Activated naive CD4-positive, alpha-beta T cell treated with anti-CD3 and anti-CD28 coated beads for 36 hours (primary cell): Measurements from ENCODE around the gene SMURF2. TPM values are rescaled to one million over a fixed set of nuclear protein-coding genes. Genes with fewer than 3 reads are reported as not detected.
"Not testable (repeated sequence)": the region's sequence is repeated elsewhere in the genome, so short reads cannot be mapped to it uniquely, and the experiment has no call there.

Source experiments
- CTCF ChIA-PET: fragments of 350-600 bp; sonication (Branson Sonifier 250); formaldehyde crosslinking; loops from one replicate; lab custom pipeline; 2021; ENCODE audit warnings: antibody characterized with exemption; lab: Charles Lee
- DNase-seq: peaks from one replicate; pipeline ENCODE4 v3.0.0-alpha.2; 2020
- H3K27ac Mint-ChIP-seq: one replicate; pipeline ENCODE4 v1.8.0; 2021; ENCODE audit warnings: mild to moderate bottlenecking, mixed read lengths
- H3K27me3 Mint-ChIP-seq: one replicate; pipeline ENCODE4 v1.8.0; 2021; ENCODE audit warnings: low read depth, mixed read lengths
- H3K36me3 Mint-ChIP-seq: one replicate; pipeline ENCODE4 v1.8.0; 2021; ENCODE audit warnings: low read depth, mixed read lengths
- H3K4me1 Mint-ChIP-seq: one replicate; pipeline ENCODE4 v1.8.0; 2021; ENCODE audit warnings: low read depth, mixed read lengths
- H3K4me3 Mint-ChIP-seq: one replicate; pipeline ENCODE4 v1.8.0; 2021; ENCODE audit warnings: mild to moderate bottlenecking, moderate library complexity, mixed read lengths
- H3K9me3 Mint-ChIP-seq: one replicate; pipeline ENCODE4 v1.8.0; 2021; ENCODE audit warnings: mixed read lengths
- intact Hi-C: fragments of 100-400 bp; cut with micrococcal nuclease; formaldehyde crosslinking; loops from one replicate; pipeline ENCODE4 v1.15.1; 2023
- total RNA-seq, 2 experiments: library from RNA; stranded (reverse); gene quantifications; one replicate each; pipeline ENCODE4 v1.2.3, GENCODE V29; 2021

SMURF2 gene
- total RNA-seq, 2 experiments from 2014 or later = 9.6 to 10.7 TPM

DNA sequence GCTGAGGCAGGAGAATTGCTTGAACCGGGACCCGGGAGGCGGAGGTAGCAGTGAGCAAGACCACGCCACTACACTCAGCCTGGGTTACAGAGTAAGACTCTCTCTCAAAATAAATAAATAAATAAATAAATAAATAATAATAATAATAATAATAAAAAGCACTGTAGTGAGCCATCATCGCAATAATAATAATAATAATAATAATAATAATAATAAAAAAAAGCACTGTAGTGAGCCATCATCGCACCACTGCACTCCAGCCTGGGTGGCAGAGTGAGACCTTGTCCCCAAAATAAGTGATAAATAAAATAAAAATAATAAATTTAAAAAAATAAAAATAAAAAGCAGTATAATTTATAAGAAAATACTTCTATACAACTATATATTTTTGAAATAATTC, 40.3 kb downstream of the SMURF2 start:
- intact Hi-C loops = no loop called here
- CTCF ChIA-PET = no interaction called here
- Mint-ChIP-seq H3K4me3 (no peak overlapping the region), H3K27ac (no peak overlapping the region), H3K9me3 (no peaks in the 10 kb centered on the region), H3K36me3 (no peaks in the 10 kb centered on the region), H3K27me3 (no peaks in the 10 kb centered on the region), H3K4me1 (peaks cover 15% of the 10 kb centered on the region)
- DNase-seq = no peak

DNA sequence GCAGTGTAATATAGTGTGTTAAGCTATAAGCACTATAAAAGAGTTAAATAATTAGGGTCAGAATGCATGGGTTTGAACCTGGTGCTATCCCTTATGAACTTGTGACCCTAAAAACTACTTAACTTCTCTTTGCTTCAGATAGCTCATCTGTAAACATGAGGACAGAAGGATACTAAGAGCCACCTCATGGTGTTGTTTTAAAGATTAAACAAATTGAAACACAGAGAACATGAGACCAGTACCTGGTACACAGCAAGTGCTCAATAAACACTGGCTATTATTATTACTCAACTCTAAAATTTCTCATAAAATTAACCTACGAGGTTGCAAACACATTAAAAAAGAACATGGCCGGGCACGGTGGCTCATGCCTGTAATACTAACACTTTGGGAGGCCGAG, 43.3 kb downstream of the SMURF2 start:
- Mint-ChIP-seq H3K9me3 (no peaks in the 10 kb centered on the region), H3K27me3 (no peaks in the 10 kb centered on the region), H3K4me1 (peaks cover 26% of the 10 kb centered on the region), H3K4me3 (no peak overlapping the region), H3K27ac (no peak overlapping the region), H3K36me3 (no peaks in the 10 kb centered on the region)
- CTCF ChIA-PET = interaction anchor here (0.6 kb wide), 1 partner anchor 12 kb away, joined by 5 read pairs; no protein-coding TSS in a partner anchor
- no peak for DNase-seq
- intact Hi-C loops = no loop called here

DNA sequence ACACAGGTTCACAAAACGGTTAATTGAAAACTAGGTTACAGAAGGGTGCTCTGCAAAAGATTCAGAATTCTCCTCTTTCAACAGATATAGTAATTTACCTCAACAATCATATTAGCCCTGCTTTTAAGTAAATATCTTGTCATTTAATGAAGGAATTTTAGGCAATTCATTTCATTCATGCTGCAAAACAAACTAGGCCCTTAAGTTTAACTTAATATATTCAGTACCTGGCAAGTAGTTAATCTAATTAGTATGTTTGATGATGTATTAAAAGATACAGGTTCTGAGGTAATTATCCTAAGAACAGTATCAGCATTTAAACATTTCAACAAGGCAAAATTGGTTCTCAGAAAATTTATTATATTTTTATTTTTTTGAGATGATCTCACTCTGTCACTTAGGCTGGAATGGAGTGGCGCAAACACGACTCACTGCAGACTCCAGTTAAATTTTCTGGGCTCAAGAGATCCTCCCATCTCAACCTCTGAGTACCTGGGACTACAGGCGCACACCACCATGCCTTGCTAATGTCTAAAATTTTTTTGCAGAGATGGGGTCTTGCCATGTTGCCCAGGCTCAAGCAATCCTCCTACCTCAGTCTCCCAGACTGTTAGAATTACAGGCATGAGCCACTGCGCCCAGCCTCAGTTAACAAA, 44.9 kb downstream of the SMURF2 start:
- no peaks in the 10 kb centered on the region for H3K9me3 Mint-ChIP-seq
- intact Hi-C loops = no loop called here
- CTCF ChIA-PET = interaction anchor here (1.2 to 1.4 kb wide), 2 partner anchors 15 to 32 kb away, joined by 3 read pairs; no protein-coding TSS in a partner anchor
- H3K4me3 Mint-ChIP-seq = no peak overlapping the region
- H3K27me3 Mint-ChIP-seq = no peaks in the 10 kb centered on the region
- no peaks in the 10 kb centered on the region for H3K36me3 Mint-ChIP-seq
- H3K4me1 Mint-ChIP-seq = peaks cover 34% of the 10 kb centered on the region
- H3K27ac Mint-ChIP-seq = no peak overlapping the region
- DNase-seq = no peak

DNA sequence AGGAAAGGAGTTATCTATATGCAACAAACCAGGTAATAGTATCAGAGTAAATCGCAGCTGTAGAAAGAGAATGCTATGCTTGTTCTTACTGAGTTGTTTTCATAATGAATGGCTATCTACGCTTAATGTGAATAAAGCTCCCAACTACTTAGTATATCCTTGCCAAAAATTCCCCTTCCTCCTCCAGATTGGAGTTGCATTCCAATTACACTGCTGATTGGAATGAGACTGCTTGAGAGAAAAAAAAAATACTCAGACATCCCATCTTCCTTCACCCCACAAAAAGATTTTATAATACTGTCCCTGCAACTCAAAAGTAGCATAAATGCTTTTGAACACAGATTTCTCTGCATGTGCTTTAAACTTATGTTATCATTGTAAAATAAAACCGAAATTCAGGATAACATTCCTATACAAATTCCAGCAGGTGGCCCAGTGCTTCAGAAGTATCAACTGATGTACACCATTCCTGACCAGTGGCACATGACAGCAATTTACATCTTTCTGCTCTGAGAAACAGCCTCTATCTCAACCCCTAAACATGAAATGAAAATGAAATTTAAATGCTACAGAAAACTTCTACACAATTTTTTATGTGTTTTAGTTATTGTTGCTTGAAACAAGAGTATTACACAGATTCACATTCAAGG, 47.0 kb downstream of the SMURF2 start:
- H3K4me1 Mint-ChIP-seq = peaks cover 34% of the 10 kb centered on the region
- H3K9me3 Mint-ChIP-seq = peaks cover 3% of the 10 kb centered on the region
- no peaks in the 10 kb centered on the region for H3K27me3 Mint-ChIP-seq
- no peak for DNase-seq
- CTCF ChIA-PET = no interaction called here
- H3K36me3 Mint-ChIP-seq = no peaks in the 10 kb centered on the region
- no peak overlapping the region for H3K27ac Mint-ChIP-seq
- no peak overlapping the region for H3K4me3 Mint-ChIP-seq
- intact Hi-C loops = no loop called here

DNA sequence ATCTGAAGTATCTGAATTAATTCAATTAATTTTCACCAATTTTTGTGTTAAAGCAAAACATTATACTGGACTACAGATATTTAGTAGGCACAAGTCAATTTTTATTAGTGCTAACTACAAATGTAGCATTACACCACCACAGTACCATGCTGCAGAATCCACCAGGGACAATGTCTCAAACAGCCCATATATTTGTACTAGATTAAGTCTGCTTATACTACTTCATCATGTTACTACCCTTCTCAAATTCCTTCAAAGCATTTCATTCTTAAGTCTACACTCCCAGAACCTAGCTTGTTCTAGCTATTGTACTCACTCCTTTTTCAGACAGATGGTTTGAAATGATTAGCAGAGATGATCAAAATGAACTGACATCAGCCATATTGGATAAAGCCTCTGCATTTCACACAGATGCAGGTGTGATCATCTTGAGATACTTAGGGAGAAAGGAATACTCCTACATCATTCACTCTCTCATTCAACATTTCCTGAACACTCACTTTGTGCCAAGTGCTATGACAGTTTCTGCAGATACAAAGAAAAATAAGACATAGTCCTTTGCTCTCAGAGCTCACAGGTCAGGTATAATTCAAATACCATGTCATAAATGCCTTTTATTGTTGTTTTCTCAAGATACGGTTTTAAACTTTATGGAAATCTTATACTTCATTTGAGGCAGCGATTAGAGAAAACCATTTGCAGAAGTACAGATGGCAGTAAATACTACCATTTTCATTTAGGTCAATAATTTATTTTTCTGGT, 47.7 kb downstream of the SMURF2 start:
- no peaks in the 10 kb centered on the region for H3K27me3 Mint-ChIP-seq
- H3K4me3 Mint-ChIP-seq = no peak overlapping the region
- intact Hi-C loops = no loop called here
- CTCF ChIA-PET = interaction anchor here (0.7 kb wide), 1 partner anchor 126 kb away, joined by 3 read pairs; no protein-coding TSS in a partner anchor
- H3K36me3 Mint-ChIP-seq = no peaks in the 10 kb centered on the region
- peaks cover 38% of the 10 kb centered on the region for H3K4me1 Mint-ChIP-seq
- no peak overlapping the region for H3K27ac Mint-ChIP-seq
- H3K9me3 Mint-ChIP-seq = peaks cover 3% of the 10 kb centered on the region
- DNase-seq = no peak

DNA sequence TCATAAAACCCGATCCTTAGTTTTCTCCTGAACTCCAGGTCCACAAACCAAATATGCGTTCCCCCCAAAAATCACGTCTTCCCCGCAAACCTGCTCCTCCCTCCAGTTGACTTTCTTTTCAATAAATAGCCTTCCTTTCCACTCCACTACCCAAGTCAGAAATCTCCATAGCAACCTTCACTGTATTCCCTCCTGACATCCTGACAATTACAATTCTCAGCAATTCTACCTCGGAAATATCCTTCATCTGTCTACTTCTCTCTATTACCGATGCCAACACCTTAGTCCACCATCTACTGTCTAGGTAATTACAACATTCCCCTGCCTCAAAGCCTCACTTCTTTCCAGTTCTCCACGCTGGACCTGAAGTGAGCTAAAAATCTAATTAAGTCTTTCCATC, 50.7 kb downstream of the SMURF2 start:
- peaks cover 45% of the 10 kb centered on the region for H3K4me1 Mint-ChIP-seq
- CTCF ChIA-PET = no interaction called here
- no peak overlapping the region for H3K4me3 Mint-ChIP-seq
- no peak overlapping the region for H3K27ac Mint-ChIP-seq
- intact Hi-C loops = no loop called here
- no peaks in the 10 kb centered on the region for H3K27me3 Mint-ChIP-seq
- H3K9me3 Mint-ChIP-seq = peaks cover 3% of the 10 kb centered on the region
- H3K36me3 Mint-ChIP-seq = no peaks in the 10 kb centered on the region
- no peak for DNase-seq

DNA sequence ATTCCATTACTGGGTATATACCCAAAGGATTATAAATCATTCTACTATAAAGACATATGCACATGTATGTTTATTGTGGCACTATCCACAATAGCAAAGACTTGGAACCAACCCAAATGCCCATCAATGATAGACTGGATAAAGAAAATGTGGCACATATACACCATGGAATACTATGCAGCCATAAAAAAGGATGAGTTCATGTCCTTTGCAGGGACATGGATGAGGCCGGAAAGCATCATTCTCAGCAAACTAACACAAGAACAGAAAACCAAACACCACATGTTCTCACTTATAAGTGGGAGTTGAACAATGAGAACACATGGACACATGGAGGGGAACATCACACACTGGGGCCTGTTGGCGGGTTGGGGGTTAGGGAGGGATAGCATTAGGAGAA, 51.9 kb downstream of the SMURF2 start:
- H3K36me3 Mint-ChIP-seq, H3K27me3 Mint-ChIP-seq, H3K4me3 Mint-ChIP-seq, DNase-seq, H3K27ac Mint-ChIP-seq, intact Hi-C loops, H3K9me3 Mint-ChIP-seq, CTCF ChIA-PET: not testable (repeated sequence)
- peaks cover 48% of the 10 kb centered on the region for H3K4me1 Mint-ChIP-seq

DNA sequence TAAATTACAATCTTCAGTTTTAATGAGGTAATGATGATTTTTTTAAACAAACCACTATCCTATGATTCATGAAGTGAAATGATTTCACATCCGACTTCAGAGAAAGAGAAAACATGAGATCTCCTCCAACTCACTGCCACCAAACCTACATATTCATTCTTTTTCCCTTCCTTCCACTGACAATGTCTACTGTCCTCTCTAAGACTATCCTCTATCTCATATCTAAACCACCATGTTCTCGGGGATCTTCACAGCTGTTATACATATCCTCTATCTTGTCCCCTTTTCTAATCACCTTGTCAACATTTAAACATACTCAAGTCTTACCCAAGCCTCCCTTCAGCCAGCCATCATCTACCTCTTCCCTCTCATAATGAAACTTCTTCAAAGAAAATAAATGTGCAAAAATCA, 53.5 kb downstream of the SMURF2 start:
- CTCF ChIA-PET = no interaction called here
- intact Hi-C loops = loop anchor here (1.0 to 2.0 kb wide), 3 partner anchors 20 to 36 kb away; no protein-coding TSS in a partner anchor
- no peak for DNase-seq
- no peaks in the 10 kb centered on the region for H3K36me3 Mint-ChIP-seq
- H3K9me3 Mint-ChIP-seq = peaks cover 3% of the 10 kb centered on the region
- H3K4me1 Mint-ChIP-seq = peaks cover 40% of the 10 kb centered on the region
- H3K27me3 Mint-ChIP-seq = no peaks in the 10 kb centered on the region
- H3K27ac Mint-ChIP-seq = peak overlapping the region; percentile 82
- H3K4me3 Mint-ChIP-seq = peak overlapping the region; percentile 30

DNA sequence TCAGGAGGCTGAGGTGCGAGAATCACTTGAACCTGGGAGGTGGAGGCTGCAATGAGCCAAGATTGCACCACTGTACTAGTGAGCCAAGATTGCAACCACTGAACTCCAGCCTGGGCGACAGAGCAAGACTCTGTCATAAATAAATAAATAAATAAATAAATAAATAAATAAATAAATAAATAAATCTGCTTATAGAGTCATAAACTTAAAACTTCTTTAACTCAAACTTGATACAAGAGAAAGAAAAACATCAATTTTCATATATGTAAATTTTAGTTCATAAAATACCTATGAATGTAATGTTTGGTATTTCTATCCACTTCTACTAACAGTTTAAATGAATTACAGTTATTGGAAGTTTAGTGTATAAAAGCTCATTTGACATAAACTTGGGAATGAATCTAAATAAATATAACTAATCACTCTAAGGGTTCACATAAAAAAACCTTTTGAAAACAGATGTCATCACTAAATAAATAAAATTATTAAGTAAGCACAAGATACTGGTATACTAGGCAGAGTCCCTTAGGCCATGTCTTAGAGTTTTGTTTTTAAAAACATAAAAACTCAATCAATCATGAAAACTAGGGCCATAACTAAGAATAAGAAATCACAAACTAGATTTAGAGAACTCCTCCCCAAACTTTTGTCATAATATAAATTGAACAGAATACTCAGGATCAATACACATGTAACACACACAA, 54.1 kb downstream of the SMURF2 start:
- H3K27me3 Mint-ChIP-seq = no peaks in the 10 kb centered on the region
- H3K36me3 Mint-ChIP-seq = no peaks in the 10 kb centered on the region
- CTCF ChIA-PET = interaction anchor here (0.6 kb wide), 1 partner anchor 82 kb away, joined by 3 read pairs; no protein-coding TSS in a partner anchor
- H3K4me3 Mint-ChIP-seq = peak overlapping the region; percentile 30
- peak overlapping the region; percentile 82 for H3K27ac Mint-ChIP-seq
- peaks cover 3% of the 10 kb centered on the region for H3K9me3 Mint-ChIP-seq
- no peak for DNase-seq
- intact Hi-C loops = loop anchor here (1.0 to 2.0 kb wide), 3 partner anchors 20 to 35 kb away; no protein-coding TSS in a partner anchor
- H3K4me1 Mint-ChIP-seq = peaks cover 35% of the 10 kb centered on the region

DNA sequence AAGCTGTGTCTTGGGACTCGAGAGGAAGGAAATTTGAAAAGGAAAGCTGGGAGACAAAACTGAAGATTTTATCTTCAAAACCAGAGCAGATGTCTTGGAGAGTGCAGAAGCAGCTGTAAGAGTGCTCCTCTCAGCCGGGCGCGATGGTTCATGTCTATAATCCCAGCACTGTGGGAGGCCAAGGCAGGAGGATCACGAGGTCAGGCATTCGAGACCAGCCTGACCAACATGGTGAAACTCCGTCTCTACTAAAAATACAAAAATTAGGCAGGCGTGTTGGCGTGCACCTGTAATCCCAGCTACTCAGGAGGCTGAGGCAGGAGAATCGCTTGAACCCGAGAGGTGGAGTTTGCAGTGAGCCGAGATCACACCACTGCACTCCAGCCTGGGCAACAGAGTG, 57.6 kb downstream of the SMURF2 start:
- DNase-seq, H3K27ac Mint-ChIP-seq, CTCF ChIA-PET, H3K9me3 Mint-ChIP-seq, intact Hi-C loops, H3K4me3 Mint-ChIP-seq, H3K36me3 Mint-ChIP-seq, H3K27me3 Mint-ChIP-seq: not testable (repeated sequence)
- H3K4me1 Mint-ChIP-seq = peaks cover 38% of the 10 kb centered on the region

DNA sequence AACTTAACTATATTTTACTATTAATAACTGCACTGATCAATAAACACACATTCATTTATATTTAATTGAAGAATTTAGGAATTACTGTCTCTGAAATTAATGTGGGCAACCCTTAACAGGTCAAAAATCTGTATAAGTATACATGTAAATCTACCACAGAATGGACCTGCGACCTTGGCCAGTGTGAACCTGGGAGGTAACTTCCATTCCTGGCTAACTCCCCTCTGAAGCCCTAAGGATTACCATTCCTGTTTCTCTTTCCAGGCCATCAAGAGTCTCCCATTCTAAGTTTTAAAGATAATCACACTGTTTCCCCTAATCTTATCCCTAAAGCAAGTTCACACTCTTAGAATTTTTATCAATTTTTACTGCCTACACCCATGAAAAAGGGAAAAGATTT, 58.1 kb downstream of the SMURF2 start:
- Mint-ChIP-seq H3K27ac (no peak overlapping the region), H3K9me3 (no peaks in the 10 kb centered on the region), H3K36me3 (peaks cover 1% of the 10 kb centered on the region), H3K4me1 (peaks cover 38% of the 10 kb centered on the region), H3K27me3 (no peaks in the 10 kb centered on the region), H3K4me3 (no peak overlapping the region)
- CTCF ChIA-PET = interaction anchor here (0.7 kb wide), 1 partner anchor 1462 kb away, joined by 4 read pairs; no protein-coding TSS in a partner anchor
- intact Hi-C loops = no loop called here
- DNase-seq = no peak

DNA sequence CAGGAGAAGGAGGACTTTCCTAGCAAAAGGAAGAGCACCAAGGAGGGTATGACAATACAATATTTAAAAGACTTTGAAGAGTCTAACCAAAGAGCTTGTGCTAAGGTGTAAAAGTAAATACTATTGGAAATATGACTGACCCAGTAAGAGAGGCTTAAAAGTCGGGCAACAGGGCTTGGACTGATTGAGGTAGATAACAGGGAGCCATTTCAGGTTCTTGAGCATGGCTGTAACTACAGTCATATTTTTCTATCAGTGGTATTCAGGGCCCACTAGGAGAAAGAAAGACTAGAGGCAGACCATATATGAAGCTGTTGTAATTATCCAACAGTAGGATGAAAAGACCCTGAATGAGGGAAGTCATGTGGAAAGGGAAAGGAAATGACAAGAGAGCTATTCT, 62.3 kb downstream of the SMURF2 start:
- Mint-ChIP-seq H3K27ac (no peak overlapping the region), H3K36me3 (peaks cover 6% of the 10 kb centered on the region), H3K9me3 (no peaks in the 10 kb centered on the region), H3K4me3 (peak overlapping the region; percentile 77), H3K4me1 (peaks cover 33% of the 10 kb centered on the region), H3K27me3 (no peaks in the 10 kb centered on the region)
- no peak for DNase-seq
- CTCF ChIA-PET = interaction anchor here (0.6 to 1.3 kb wide), 5 partner anchors 19 to 183 kb away, joined by 3 to 6 read pairs (median 4); no protein-coding TSS in a partner anchor
- intact Hi-C loops = loop anchor here (1.0 to 2.0 kb wide), 4 partner anchors 49 to 179 kb away; partner anchors contain the start of genes CEP95, DDX5 and POLG2
